MM.1S (cell line): ENCODE measurements around the gene C19orf67.

Source experiments
- DNase-seq: peaks from one replicate; pipeline ENCODE4 v3.0.0-alpha.2; 2015
- H2AFZ ChIP-seq: fragments of 300-600 bp; sonication (generic); 2 replicates; pipeline ENCODE4 v1.6.0; 2016; ENCODE audit warnings: antibody characterized with exemption, low read length
- H3F3A ChIP-seq: fragments of 300-600 bp; sonication (generic); 2 replicates; pipeline ENCODE4 v1.6.1; 2016; ENCODE audit warnings: mild to moderate bottlenecking, antibody characterized with exemption, low read length, moderate library complexity, mixed read lengths; ENCODE audit not compliant: insufficient read depth
- H3K27ac ChIP-seq: fragments of 300-600 bp; sonication (generic); 2 replicates; pipeline ENCODE4 v1.5.1; 2016; ENCODE audit warnings: mild to moderate bottlenecking, low read length
- H3K27me3 ChIP-seq: fragments of 300-600 bp; sonication (generic); replicated peaks from 2 replicates; pipeline ENCODE4 v1.6.0; 2016; ENCODE audit warnings: low read length; ENCODE audit not compliant: insufficient read depth
- H3K36me3 ChIP-seq: fragments of 300-600 bp; sonication (generic); replicated peaks from 2 replicates; pipeline ENCODE4 v1.6.1; 2016; ENCODE audit warnings: mild to moderate bottlenecking, low read length, mixed read lengths; ENCODE audit not compliant: insufficient read depth
- H3K4me1 ChIP-seq: fragments of 300-600 bp; sonication (generic); 2 replicates; pipeline ENCODE4 v1.6.1; 2016; ENCODE audit warnings: low read length, mixed read lengths
- H3K4me2 ChIP-seq: fragments of 300-600 bp; sonication (generic); 2 replicates; pipeline ENCODE4 v1.6.0; 2016; ENCODE audit warnings: low read depth, low read length
- H3K4me3 ChIP-seq: fragments of 300-600 bp; sonication (generic); 2 replicates; pipeline ENCODE4 v1.5.1; 2016; ENCODE audit warnings: low read length, mixed read lengths
- H3K79me2 ChIP-seq: fragments of 300-600 bp; sonication (generic); 2 replicates; pipeline ENCODE4 v1.6.1; 2016; ENCODE audit warnings: mixed run types, low read length, mixed read lengths
- H3K9ac ChIP-seq: fragments of 300-600 bp; sonication (generic); 2 replicates; pipeline ENCODE4 v1.6.1; 2016; ENCODE audit warnings: low read length, mixed read lengths
- H3K9me2 ChIP-seq: fragments of 300-600 bp; sonication (generic); replicated peaks from 2 replicates; pipeline ENCODE4 v1.6.1; 2016; ENCODE audit warnings: mild to moderate bottlenecking, low read length, mixed read lengths; ENCODE audit not compliant: insufficient read depth
- H3K9me3 ChIP-seq: fragments of 300-600 bp; sonication (generic); replicated peaks from 2 replicates; pipeline ENCODE4 v1.6.1; 2016; ENCODE audit warnings: mild to moderate bottlenecking, low read length, mixed read lengths; ENCODE audit not compliant: insufficient read depth
- H4K20me1 ChIP-seq: fragments of 300-600 bp; sonication (generic); 2 replicates; pipeline ENCODE4 v1.6.1; 2016; ENCODE audit warnings: mild to moderate bottlenecking, low read length, moderate library complexity, mixed read lengths; ENCODE audit not compliant: insufficient read depth
- CTCF ChIP-seq: fragments of 300-600 bp; sonication (generic); IDR thresholded peaks from 2 replicates; pipeline ENCODE4 v1.5.1; 2016; ENCODE audit warnings: antibody characterized with exemption, low read length, mixed read lengths
- EZH2 ChIP-seq: fragments of 300-600 bp; sonication (generic); optimal IDR thresholded peaks from 2 replicates; pipeline ENCODE3; 2017; ENCODE audit warnings: low read depth, mild to moderate bottlenecking, antibody characterized with exemption, low read length, mixed read lengths
- EZH2phosphoT487 ChIP-seq: fragments of 300-600 bp; sonication (generic); IDR thresholded peaks from 2 replicates; pipeline ENCODE4 v1.6.1; 2018; ENCODE audit warnings: antibody characterized with exemption, low read length

The C19orf67 gene

DNA sequence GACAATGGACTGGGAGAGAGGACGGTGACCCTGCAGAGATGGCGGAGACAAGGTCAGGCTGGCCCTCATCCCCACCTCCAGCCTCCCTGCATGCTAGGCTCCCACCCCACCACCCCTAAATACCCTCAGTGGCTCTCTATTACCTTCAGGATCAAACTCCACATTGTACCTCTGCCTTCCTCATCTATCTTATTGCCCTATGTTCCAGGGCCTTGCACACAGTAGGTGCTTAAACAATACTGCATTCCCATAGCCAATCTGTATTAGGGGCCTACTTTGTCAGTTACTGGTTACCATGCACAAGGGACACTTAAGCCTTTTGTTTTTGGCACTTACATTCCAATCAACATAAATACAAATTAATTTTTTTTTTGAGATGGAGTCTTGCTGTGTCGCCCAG, 30.2 kb downstream of the C19orf67 start:
- H2AFZ ChIP-seq = no peak overlapping the region
- no peak overlapping the region for H3K9ac ChIP-seq
- no peaks in the 10 kb centered on the region for H3K36me3 ChIP-seq
- H3K4me1 ChIP-seq = no peaks in the 10 kb centered on the region; the same call in 1 of the 2 replicates
- H4K20me1 ChIP-seq = no peaks in the 10 kb centered on the region
- peaks cover 35% of the 10 kb centered on the region for H3K27me3 ChIP-seq
- no peaks in the 10 kb centered on the region for H3K9me2 ChIP-seq
- H3K79me2 ChIP-seq = no peaks in the 10 kb centered on the region
- H3K9me3 ChIP-seq = no peaks in the 10 kb centered on the region
- TF ChIP-seq EZH2phosphoT487 = no peak
- TF ChIP-seq EZH2 = no peak
- no peak for TF ChIP-seq CTCF
- no peak for DNase-seq
- H3K4me3 ChIP-seq = no peak overlapping the region
- H3K27ac ChIP-seq = no peak overlapping the region
- no peak overlapping the region for H3K4me2 ChIP-seq
- no peaks in the 10 kb centered on the region for H3F3A ChIP-seq

DNA sequence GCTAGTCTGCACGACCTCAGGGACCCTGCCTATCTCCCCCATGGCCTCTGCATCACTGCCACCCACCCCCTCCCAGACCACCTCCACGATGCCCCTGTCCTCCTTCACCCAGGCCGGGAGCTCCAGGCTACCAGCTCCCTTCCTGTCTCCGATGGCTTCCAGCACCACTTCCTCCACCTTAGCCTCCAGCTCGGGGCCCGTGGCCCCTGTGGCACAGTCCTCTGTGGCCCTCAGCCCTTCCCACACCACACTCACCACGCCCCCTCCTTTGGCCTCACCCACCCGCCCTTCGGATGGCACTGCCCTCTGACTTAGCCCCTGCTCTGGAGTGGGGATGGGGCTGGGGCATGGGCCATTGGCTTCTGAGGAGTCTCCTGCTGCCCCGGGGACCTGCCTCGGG, 30.9 kb downstream of the C19orf67 start:
- Histone ChIP-seq H3K27ac (no peak overlapping the region), H3K4me2 (no peak overlapping the region), H3K27me3 (peaks cover 29% of the 10 kb centered on the region), H3K4me1 (no peaks in the 10 kb centered on the region; the same call in 1 of the 2 replicates), H3K79me2 (no peaks in the 10 kb centered on the region), H3K9me3 (no peaks in the 10 kb centered on the region), H2AFZ (no peak overlapping the region), H3F3A (no peaks in the 10 kb centered on the region), H3K4me3 (no peak overlapping the region), H3K9me2 (no peaks in the 10 kb centered on the region), H3K9ac (no peak overlapping the region), H4K20me1 (no peaks in the 10 kb centered on the region), H3K36me3 (no peaks in the 10 kb centered on the region)
- no peak for DNase-seq
- TF ChIP-seq EZH2phosphoT487 (no peak), CTCF (no peak)

DNA sequence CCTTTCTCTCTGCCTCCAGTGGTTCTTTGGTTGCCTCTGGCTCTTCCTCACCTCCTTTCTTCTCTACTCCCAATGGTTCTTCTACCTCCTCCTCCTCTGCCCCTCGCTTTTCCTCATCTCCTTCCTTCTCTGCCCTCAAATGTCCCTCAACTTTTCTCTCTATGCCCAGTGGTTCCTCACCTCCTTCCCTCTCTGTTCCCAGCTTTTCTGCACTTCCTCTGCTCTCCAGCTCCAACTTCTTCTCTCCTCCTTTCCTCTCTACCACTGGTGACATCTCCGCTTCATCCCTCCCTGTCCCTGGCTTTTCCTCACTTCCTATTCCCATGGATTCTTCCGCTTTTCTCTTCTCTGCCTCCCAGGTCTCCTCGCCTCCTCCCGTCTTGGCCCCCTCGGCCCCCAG, 31.5 kb downstream of the C19orf67 start:
- H3K27me3 ChIP-seq = peaks cover 23% of the 10 kb centered on the region
- no peak overlapping the region for H2AFZ ChIP-seq
- H3K4me1 ChIP-seq = no peaks in the 10 kb centered on the region; the same call in 1 of the 2 replicates
- TF ChIP-seq EZH2phosphoT487 (no peak), EZH2 (no peak), CTCF (no peak)
- H3F3A ChIP-seq = no peaks in the 10 kb centered on the region
- no peaks in the 10 kb centered on the region for H3K36me3 ChIP-seq
- H3K4me2 ChIP-seq = no peak overlapping the region
- no peaks in the 10 kb centered on the region for H3K79me2 ChIP-seq
- no peak overlapping the region for H3K4me3 ChIP-seq
- H4K20me1 ChIP-seq = no peaks in the 10 kb centered on the region
- no peak overlapping the region for H3K27ac ChIP-seq
- H3K9me3 ChIP-seq = no peaks in the 10 kb centered on the region
- no peaks in the 10 kb centered on the region for H3K9me2 ChIP-seq
- no peak overlapping the region for H3K9ac ChIP-seq
- DNase-seq = no peak
